Heart left ventricle (tissue), 13 donors: Measurements from ENCODE around the gene PRR7.

Experiments used
- POLR2A ChIP-seq, 2 donors: fragments of 450-650 bp; IDR thresholded peaks; one replicate each; pipeline ENCODE4 v1.6.1; 2017; ENCODE audit warnings: antibody characterized with exemption in 2 of 2, mild to moderate bottlenecking in 2 of 2, moderate library complexity in 2 of 2
- TF ChIP-seq, protein P1 (sequence below), 12 donors: fragments of 200-600 bp; sonication (generic) in 4 of 12; IDR thresholded peaks; one replicate each; pipeline versions ENCODE4 v1.5.0 to v1.8.0; 2018 to 2022; ENCODE audit warnings: antibody characterized with exemption in 12 of 12, mild to moderate bottlenecking in 5 of 12
- donor health status: ischemic (EF 13 %, LVEDD 7.1; RV severe dilation, severe dysfunction).
- donor health status: DM: no; HTN: yes; CAD: no.
- donor health status: DM: no; HTN: no; CAD: no.
- donor health status: ischemic (EF 25% LVEDD 6.9; RV normal size, moderate dysfunction).
- donor health status: ischemic (EF 25% LVEDD 5.7; RV mildly dilated, moderate dysfunction).
- donor health status: ischemic (EF 35%, LVEDD 5.7; RV mildly dilated, moderate dysfunction).
- donor health status: nonischemic (EF 11% LVEDD 7.7; RV severe dilation, severe dysfunction).
- donor health status: DM: yes; HTN: yes; CAD: no.
- donor health status: PGD.
- donor health status: ischemic (EF 29% LVEDD 5.4; RV normal size, mild dysfunction).
- donor health status: nonischemic (EF 23%, LVEDD 6.1; RV moderate dilation, normal function).

DNA sequence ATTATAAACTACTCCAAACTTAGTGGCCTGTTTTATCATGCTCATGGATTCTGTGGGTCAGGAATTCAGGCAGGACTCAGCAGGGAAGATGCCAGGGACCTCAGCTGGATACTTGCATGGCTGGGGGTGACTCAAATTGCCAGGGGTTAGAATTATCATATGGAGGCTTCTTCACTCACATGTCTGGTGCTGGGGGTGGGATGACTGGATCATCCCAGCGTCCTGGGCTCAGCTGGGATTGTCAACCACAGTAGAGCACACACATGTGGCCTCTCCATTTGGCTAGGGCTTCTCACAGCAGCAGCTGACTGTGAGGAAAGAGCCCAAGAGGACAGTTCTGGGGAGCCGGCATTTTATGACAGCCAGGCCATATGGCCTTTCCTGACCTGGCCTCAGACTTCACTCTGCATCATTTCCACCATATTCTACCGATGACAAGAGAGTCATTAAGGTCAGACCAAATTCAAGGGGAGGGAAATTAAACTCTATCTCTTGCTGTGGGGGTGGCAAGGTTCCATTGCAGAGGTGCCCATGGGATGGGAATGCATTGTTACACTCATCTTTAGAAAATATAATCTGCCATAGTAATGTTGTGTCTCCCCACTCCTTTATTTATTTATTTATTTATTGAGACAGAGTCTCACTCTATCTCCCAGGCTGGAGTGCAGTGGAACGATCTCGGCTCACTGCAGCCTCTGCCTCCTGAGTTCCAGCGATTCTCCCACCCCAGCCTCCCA, 25.4 kb upstream of the PRR7 start:
- TF ChIP-seq, protein P1, sequence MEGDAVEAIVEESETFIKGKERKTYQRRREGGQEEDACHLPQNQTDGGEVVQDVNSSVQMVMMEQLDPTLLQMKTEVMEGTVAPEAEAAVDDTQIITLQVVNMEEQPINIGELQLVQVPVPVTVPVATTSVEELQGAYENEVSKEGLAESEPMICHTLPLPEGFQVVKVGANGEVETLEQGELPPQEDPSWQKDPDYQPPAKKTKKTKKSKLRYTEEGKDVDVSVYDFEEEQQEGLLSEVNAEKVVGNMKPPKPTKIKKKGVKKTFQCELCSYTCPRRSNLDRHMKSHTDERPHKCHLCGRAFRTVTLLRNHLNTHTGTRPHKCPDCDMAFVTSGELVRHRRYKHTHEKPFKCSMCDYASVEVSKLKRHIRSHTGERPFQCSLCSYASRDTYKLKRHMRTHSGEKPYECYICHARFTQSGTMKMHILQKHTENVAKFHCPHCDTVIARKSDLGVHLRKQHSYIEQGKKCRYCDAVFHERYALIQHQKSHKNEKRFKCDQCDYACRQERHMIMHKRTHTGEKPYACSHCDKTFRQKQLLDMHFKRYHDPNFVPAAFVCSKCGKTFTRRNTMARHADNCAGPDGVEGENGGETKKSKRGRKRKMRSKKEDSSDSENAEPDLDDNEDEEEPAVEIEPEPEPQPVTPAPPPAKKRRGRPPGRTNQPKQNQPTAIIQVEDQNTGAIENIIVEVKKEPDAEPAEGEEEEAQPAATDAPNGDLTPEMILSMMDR (IDR thresholded peaks at IDR 0.05), result no peak
- TF ChIP-seq POLR2A (IDR thresholded peaks at IDR 0.05), result no peak
